NCI-H1930 (cell line): ENCODE measurements around the gene TCF3.
"Not testable (repeated sequence)": the region's sequence is repeated elsewhere in the genome, so short reads cannot be mapped to it uniquely, and the experiment has no call there.

Source experiments
- DNase-seq, 2 experiments: peaks; one replicate each; lab custom pipeline; 2025; lab: John Stamatoyannopoulos, UW

TCF3 gene

DNA sequence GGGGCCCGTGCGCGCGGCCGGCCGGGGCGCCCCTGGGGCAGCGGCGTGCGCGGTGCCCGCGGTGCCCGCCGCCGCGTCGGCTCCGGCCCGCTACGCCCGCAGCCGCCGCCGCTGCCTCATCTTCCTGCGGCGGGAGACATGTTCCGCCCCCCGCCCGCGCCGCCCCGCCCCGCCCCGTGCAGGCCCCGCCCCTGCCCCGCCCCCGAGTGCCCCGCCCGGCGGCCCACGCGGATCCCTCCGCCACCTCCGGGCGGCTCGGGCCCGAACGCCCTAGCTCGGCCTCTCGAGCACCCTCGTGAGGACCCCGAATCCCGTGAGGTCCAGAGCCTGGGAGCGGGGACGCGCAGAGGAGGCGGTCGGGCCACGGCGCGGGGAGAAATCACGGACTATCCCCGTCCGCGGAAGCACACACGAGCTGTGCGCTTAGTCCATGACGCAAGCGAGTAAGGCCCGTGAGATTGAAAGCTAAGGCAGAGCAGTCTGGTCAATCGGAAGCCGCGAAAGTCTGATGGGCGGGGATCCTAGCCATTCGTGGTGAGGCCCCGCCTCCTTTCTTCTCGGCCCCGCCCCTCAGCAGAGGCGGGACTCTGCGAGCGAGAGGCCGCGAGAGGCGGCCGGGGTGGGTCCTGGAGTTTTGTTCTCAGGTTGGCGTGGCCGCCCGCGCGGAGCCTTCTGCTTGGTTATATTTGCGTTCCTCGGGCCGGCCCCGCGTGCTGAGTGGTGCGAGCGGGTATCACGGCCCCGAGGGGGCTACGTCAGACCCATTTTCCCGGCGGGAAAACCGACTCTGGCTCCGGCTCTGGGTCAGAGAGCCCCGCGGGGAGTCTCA lies at the start of gene TCF3:
Gene TCF3 (minus strand): TSS at position 145 of the 829 bp plus-strand sequence. CDS start 2,367 bp downstream, outside the sequence.
- DNase-seq = peak; percentile 91 to 95

DNA sequence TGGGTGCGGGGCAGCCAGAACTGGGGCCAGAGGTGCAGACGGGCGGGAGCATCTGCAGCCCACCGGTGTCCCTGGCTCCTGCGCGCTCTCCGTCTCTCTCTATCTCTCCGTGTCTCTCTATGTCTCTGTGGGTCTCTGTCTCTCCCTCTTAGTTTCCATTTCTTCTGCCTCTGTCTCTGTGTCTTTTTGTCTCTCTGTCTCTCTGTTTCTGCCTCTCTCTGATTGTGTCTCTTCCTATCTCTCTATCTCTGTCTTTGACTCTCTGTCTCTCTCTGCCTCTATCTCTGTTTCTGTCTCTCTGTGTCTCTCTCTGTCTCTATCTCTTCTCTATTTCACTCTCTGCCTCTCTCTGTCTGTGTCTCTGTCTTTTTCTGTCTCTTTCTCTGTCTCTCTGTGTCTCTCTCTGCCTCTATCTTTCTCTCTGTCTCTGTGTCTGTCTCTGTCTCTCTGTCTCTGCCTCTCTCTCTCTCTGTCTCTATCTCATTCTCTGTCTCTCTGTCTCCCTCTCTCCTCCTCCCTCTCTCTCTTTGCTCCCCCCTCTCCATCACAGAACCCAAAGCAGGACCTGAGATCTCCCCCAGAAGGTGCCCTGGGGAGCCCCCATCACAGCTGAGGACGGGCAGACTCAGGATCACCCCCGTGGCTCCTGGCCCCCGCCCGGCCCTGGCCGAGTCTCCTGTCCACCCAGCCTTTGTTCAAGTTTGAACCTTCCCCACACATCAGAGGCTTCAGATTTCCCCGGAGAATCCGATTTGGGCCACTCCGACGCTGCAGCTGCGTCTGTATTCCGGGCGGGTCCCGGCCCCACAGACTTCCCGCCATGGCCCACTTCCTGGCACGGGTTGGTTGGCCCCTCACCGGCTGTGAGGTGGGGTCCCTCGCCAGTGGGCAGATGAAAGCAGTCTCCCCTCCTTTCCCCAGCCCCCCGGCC lies 48.6 kb upstream of the TCF3 start:
- DNase-seq = no peak

DNA sequence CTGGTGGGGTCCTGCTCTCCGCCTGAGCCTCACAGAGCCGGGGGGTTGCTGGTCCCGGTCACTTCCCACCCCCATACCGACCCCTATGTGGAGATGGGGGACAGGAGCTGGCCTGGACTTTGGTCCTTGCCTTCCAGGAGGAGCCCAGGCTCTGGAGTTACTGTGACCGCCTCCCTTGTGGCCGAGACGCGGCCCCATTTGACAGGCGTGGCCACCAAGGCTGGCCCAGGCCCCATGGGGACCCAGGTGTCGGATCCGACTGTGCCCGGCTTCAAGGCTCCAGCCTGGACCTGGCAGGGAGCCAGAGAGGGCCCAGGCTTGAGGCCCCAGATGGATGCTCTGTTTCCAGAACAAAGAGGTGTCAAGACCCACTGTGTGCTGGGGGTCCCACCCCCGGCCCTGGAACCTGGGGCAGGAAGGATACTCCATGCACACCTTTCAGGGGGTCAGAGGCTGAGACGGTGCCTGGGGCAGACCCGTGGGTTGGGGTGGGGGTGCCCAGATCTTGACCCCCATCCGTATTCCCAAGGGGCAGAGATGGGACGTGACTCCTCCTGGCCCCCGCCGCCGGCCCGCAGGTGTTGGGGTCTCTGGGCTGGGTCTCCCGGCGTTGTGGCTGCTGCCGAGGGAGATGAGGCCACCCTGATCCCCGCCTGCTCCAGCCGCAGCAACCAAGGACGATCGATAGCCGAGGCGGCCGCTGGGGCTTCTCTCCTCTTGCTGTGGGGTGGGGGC lies 47.8 kb upstream of the TCF3 start:
- no peak for DNase-seq

DNA sequence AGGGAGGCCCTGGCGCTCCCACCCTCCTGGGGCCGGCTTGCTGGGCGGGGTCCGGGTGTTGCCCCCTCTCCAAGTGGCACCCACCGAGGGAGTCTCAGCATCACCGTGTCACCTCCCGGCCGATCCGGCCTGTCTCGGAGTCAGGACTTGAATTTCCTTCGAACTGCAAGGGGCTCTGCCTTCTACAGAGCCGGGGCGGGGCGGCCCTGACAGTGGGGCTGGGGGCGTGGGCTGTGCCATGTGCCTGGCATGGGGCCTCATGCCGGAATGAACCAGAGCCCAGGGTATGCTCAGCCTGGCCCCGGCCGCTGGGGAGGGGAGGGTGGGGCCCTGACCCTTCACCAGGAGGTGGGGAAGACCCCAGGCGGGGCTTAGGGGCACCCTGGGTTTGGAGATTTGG lies 47.0 kb upstream of the TCF3 start:
- DNase-seq = no peak

DNA sequence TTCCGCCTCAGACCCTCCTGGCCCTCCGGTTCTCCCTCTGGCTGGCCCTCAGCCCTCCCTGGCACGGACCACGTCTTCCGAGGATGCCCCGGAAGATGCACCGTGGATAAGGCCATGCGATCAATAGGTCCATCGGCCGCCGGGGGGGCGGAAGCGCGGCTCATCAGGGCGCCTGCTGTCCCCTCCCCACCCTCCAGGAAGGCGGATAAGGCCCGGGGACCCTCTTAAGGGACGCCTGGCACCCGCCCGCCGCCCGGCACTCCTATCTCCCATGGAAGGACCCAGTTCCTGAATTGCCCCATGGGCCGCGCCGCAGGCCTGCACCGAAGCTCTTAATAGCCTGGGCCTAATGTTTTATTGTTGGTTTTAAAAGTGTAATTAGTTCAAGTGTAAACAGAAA lies 46.2 kb upstream of the TCF3 start:
- no peak for DNase-seq

DNA sequence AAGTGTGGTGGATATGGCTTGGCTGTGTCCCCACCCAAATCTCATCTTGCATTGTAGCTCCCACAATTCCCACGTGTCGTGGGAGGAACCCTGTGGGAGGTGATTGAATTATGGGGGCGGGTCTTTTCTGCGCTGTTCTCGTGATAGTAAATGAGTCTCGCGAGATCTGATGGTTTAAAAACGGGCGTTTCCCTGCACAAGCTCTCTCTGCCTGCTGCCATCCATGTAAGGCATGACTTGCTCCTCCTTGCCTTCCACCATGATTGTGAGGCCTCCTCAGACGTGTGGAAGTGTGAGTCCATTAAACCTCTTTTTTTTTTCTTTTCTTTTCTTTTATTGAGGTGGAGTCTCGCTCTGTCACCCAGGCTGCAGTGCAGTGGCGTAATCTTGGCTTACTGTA lies 43.1 kb upstream of the TCF3 start:
- DNase-seq = not testable (repeated sequence)

DNA sequence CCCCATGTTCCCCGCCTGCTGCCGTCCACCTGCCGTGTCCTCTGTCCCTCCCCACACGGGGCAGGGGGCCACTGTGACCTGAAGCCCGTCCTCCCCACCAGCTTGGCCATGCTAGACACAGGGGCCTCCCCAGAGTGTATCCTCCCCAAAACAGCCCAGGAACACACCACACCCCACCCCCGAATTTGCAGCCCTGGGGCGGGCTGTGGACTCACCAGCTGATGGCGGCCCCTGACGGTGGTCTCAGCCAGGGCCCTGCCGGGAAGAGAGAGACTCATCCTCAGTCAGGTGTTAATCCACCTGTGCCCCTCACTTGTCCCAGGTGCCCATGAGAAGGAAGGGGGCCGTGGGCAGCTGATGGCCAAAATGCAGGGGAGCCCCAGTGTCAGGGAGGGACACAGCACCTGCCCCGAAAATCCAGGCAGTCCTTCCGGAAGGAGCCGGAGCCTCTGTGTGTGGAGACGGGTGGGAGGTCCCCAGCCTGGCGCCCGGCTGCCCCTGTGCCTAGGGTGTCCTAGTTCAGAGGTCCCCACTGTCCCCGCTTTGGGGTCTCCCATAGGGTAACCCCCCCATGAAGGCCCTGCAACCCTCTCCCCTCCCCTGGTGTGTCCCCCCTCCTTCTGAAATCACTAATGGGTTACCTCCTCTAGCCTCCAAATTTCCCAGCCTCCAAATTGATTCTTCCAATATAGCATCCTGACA lies 39.3 kb upstream of the TCF3 start:
- DNase-seq = no peak

DNA sequence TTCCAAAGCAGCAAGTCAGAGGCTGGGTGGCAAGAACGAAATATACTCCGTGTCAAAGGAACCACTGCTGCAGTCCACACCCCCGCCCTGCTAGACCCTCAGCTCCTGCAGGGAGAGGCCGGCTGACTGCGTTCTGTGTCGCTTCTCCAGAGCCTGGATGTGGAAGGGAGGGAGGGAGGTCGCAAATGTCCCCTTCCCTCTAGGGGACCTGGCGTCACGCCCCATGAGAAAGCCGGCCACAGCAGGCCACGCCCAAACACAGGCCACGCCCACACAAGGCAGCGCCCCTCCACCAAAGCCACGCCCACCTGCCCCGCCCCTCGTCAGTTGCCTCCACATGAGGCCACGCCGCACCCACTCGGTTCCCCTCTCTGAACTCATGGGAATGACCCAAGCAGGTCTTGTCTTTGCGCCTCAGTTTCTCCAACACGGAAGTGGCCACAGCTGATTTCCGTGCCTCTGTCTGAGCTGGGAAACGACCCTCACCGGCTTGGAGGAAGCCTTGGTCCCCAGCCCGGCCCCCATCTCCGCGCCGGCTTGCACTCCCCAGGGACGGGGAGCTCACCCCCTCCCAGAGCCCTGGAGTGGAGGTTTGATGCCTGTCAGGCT lies 38.4 kb upstream of the TCF3 start:
- DNase-seq = no peak

DNA sequence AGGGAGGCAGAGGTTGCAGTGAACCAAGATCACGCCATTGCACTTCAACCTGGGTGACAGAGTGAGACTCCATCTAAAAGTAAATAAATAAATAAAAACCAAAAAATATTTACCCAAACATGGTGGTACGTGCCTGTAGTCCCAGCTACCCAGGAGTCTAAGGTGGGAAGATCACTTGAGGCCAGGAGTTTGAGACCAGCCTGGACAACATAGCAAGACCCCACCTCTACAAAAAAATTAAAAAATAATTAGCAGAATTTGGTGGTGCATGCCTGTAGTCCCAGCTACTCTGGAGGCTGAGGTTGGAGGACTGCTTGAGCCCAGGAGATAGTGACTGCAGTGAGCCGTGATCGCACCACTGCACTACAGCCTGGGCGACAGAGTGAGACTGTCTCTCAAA lies 33.4 kb upstream of the TCF3 start:
- DNase-seq = not testable (repeated sequence)

DNA sequence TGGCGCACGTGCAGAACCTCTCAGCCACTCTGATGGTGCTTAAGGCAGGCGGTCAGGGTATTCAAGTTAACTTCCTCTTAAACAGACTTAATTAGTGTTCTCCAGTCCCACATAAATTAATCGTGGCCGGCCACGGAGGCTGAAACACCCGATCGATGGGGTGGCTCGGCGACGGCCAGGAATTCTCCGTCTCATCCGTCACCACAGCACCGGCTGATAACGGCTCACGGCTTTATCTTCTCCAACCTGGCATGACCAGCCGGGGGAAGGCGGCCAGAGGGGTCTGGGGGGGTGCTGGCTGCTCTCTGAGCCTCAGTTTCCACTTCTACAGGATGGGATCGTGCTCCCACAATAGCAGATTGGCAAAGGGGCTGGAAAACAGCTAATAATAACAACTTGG lies 32.6 kb upstream of the TCF3 start:
- DNase-seq = no peak

DNA sequence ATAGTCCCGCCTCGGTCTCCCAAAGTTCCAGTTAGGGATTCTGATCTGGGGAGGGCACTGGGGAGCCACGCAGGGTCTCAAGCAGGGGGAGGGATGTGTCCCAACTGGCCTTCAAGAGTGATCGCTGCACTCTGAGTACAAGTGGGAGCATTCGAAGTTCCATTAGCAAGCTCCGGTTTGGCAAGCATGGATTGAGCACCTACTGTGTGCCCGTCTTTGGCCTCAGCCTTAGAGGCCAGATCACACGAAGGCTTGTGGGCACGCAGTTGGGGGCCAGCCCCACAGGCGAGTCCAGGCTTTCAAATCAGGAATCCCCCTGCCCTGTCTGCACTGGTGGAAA lies 32.1 kb upstream of the TCF3 start:
- no peak for DNase-seq

DNA sequence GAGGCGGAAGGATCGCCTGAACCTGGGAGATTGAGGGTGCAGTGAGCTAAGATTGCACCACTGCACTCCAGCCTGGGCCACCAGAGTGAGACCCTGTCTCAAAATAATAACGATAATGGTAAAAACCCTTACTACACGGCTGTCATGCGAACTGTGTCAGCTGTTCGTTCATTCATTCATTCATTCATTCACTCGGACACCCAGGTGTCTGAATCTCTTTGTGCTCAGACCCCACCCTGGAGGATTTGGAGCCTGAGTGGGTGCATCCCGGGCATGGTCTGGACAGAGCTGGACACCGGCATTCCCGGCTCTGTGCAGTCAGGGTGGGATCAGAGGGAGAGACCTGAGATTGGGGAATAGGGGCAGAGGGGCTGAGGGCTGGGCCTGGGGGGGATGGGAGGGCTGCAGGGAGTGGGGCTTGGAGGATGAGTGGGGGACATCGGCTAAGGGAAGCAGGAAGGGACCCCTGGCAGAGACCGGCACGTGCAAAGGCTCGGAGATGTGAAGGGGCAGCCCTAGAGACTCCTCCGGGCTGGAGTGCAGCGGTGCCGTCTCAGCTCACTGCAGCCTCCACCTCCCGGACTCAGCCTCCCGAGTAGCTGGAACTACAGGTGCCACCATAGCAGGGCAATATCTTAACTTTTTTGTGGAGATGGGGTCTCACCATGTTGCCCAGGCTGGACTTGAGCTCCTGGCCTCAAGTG lies 31.6 kb upstream of the TCF3 start:
- no peak for DNase-seq

DNA sequence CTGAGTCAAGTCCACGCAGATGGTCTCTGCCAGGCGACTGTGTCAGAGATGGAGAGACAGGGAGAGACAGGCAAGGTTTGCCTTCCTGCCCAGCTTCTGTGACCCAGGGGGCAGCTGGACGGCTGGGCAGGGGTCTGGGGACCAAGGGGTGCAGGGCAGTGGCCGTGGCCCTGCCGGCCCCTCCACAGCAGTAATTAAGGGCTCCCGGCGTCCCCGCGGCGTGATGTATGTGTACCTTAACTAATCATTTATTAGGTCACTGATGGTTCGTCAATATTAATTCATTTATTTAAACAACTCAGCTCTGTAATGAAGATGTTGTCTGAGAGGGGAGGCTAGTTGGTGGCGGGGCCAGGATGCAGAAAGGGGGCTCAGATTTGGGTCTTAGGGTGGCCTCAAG lies 28.6 kb upstream of the TCF3 start:
- no peak for DNase-seq

DNA sequence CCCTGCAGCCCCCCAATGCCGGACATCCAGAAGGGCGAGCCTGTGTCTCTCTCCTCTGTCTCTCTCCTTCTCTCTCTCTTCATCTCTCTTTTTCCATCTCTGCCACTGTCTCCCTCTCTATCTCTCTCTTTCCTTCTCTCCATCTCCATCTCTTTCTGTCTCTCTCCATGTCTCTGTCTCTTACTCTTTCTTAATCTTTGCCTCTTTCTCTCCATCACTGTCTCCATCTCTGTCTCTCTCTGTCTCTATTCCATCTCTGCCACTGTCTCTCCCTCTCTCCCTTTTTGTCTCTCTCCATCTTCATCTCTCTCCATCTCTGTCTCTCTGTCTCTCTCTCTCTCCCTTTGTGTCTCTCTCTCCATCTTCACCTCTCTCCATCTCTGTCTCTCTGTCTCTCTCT lies 25.7 kb upstream of the TCF3 start:
- no peak for DNase-seq

DNA sequence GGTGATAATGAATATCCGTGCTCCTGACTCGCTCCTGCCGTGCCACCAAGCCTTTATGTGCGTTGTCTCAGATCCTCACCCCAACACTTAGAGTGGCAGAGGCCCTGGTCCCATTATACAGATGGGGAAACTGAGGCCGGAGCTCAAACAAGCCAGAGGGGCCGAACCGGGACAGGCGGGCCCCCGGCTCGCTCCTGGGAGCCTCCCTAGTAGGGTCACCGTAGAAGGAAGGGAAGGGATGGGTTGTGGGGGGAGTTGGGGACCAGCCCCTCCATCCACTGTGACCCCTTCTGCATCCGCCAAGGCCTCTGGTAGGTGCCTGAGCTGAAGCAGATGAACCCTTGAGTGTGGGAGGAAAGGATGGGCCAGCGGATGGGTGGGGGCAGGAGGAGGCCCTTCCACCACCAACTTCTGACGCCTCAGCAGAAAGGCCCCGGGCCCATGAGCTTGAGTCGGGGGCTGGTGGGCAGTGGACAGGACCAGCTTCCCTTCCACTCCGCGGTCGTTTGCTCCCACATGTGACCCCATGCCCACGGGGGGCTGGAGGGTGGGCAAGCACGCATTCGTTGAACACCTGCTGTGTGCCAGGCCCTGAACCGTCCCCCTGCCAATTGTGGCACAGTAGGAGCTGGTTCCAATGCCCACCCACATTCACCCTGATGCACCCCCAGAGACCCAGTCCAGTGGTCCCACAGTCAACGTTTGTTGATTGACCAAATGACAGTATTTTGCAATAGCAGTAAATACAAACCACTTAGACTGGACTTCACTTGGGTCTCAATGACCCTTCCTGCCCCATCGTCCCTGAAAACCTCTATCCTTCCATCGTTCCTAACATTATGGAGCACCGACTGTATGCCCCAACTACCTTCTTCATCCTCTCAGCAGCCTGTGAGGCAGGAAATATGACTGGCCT lies 24.2 kb upstream of the TCF3 start:
- no peak for DNase-seq

DNA sequence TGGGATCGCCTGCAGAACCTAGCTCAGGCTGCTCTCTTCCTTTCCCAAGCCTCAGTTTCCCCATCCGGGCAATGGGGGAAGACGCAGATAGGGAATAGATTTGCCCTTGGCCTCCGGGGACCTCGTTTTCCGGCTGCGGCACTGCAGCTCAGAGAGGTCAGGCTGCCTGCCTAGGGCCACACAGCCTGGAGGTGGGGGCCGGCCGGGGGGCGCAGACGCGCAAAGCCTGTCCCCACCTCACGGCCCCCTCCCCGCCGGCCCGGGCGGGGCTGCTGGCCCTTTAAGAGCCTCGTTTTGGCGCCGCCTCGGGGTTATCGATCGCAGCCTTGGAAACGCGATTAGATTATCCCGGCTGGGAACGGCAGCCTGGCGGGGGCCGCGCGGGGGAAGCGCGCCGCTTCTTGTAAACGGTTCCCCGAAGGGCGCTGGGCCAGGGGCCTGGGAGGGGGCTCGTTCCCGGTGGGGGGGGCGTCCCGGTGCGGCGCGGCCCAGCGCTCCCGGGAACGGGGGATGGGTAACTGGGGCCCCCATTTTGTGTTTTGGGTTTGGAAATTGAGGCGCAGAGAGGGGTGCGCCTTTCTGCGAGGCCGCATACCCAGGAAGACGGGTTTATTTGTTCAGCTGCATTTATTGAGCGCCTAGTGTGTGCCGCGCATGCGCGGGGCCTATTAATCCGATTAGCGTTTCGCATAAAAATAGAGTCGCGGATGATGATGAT lies 23.4 kb upstream of the TCF3 start:
- DNase-seq = no peak

DNA sequence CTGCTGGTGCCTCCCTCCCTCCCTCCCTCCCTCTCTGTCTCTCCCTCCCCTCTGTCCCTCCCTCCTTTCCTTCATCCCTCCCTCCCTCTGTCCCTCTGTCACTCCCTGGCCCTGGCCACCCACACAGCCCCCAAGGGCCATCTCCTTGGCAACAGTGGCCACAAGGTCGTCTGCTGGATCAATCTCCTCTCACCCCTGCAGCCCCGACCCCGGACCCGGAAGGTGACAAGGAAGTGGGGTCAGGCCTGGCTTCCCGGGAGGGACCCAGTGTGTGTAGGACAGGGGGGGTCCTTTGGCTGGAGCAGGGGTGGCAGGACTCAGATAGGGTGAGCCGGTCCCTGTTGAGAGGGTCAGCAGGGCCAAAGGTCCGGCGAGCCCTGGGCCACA lies 21.9 kb upstream of the TCF3 start:
- DNase-seq = no peak

DNA sequence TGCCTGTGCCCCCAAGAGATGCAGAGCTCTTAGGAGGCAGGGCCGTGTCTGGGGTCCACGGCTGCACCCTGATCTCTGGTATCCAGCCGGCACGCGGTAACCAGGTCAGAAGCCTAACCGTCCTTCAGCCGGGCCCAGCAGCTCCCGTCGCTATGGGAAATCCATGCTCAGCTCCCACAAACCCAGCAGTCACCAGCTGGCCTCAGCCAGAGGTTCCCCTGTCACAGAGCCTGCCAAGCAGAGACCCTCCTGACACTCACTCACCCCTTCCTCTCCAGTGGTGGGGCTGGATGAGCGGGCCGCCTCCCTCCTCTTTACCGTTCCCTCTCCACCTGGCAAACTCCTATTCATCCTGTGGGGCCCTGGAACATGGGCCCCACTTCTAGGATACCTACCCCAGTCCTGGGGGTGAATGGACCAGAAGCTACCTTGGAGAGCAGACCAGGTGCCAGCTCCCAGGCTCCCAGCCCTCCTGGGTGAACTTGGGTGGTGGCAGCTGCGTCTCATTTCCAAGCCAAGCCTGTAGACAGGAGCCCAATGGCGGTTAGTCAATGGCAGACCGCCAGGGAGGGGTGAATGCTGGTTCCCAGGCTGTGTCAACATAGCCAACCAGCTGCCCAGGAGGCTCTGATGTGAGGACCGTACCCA lies 21.4 kb upstream of the TCF3 start:
- DNase-seq = no peak
